ENCODE results near the gene DDX41. TPM values are rescaled to one million over a fixed set of nuclear protein-coding genes. Genes with fewer than 3 reads are reported as not detected.

The DDX41 gene
- total and polyA plus RNA-seq, 2 of the 13 experiments (the other 11 are each of a cell fraction or from before 2014, with no cell fraction given) = 62.8 to 105 TPM

GRCh38 chr5:177497292-177498012 lies 19.3 kb downstream of the DDX41 start, which contains the start of gene PDLIM7 (continued):
- TF ChIP-seq HINFP (CRISPR knock-in tag; IDR thresholded peaks at IDR 0.05; ENCODE audit: low read depth) (no peak), IRF9 (CRISPR knock-in tag; IDR thresholded peaks at IDR 0.05; ENCODE audit: borderline replicate concordance) (peak; percentile 20; the same call in 1 of the 2 replicates), ZNF546 (CRISPR knock-in tag; conservative IDR thresholded peaks at IDR 0.05) (no peak), SALL2 (CRISPR knock-in tag; IDR thresholded peaks at IDR 0.05) (peak; percentile 35; the same call in 1 of the 2 replicates), THAP7 (CRISPR knock-in tag; IDR thresholded peaks at IDR 0.05) (no peak), ZNF770 (CRISPR knock-in tag; IDR thresholded peaks at IDR 0.05) (no peak; the same call in 1 of the 2 replicates), IRX3 (CRISPR knock-in tag; IDR thresholded peaks at IDR 0.05; ENCODE audit: borderline replicate concordance, low read depth) (0 out of 2 replicates have a peak, but pooled peaks have one; percentile 41), DNMT3B (CRISPR knock-in tag; conservative IDR thresholded peaks at IDR 0.05) (peak; percentile 64; the same call in 1 of the 2 replicates), ZNF142 (CRISPR knock-in tag; IDR thresholded peaks at IDR 0.05) (peak; percentile 54; the same call in 1 of the 2 replicates), ZNF589 (CRISPR knock-in tag; conservative IDR thresholded peaks at IDR 0.05) (0 out of 2 replicates have a peak, but pooled peaks have one; percentile 71)

All from HepG2 (cell line).